Loucy (cell line): Measurements from ENCODE around the gene MSL2.

ENCODE experiments used
- H2AFZ ChIP-seq: fragments of 200-600 bp; sonication (generic); 2 replicates; pipeline ENCODE4 v1.6.0; 2016; ENCODE audit warnings: antibody characterized with exemption, mild to moderate bottlenecking, low read length, moderate library complexity
- H3F3A ChIP-seq: fragments of 200-600 bp; 2 replicates; pipeline ENCODE4 v1.6.0; 2016; ENCODE audit warnings: antibody characterized with exemption, low read depth, mild to moderate bottlenecking
- H3K27me3 ChIP-seq: fragments of 200-600 bp; sonication (generic); 2 replicates; pipeline ENCODE4 v1.6.1; 2014; ENCODE audit warnings: low read length, mild to moderate bottlenecking; ENCODE audit not compliant: insufficient read depth, poor library complexity, severe bottlenecking
- H3K36me3 ChIP-seq: fragments of 200-600 bp; sonication (generic); 2 replicates; pipeline ENCODE4 v1.6.1; 2016; ENCODE audit warnings: low read length; ENCODE audit not compliant: insufficient read depth
- H3K4me1 ChIP-seq: fragments of 200-600 bp; sonication (generic); 2 replicates; pipeline ENCODE4 v1.5.1; 2014; ENCODE audit warnings: low read length, mild to moderate bottlenecking; ENCODE audit not compliant: insufficient read depth, poor library complexity, severe bottlenecking
- H3K4me2 ChIP-seq: fragments of 200-600 bp; sonication (generic); 2 replicates; pipeline ENCODE4 v1.6.0; 2014; ENCODE audit warnings: antibody characterized with exemption, low read length, low read depth, mild to moderate bottlenecking; ENCODE audit not compliant: poor library complexity, severe bottlenecking
- H3K4me3 ChIP-seq: fragments of 200-600 bp; sonication (generic); 2 replicates; pipeline ENCODE4 v1.5.1; 2014; ENCODE audit warnings: low read length, mild to moderate bottlenecking, mixed read lengths; ENCODE audit not compliant: poor library complexity, severe bottlenecking
- H3K79me2 ChIP-seq: fragments of 200-600 bp; sonication (generic); 2 replicates; pipeline ENCODE4 v1.6.1; 2014; ENCODE audit warnings: low read length; ENCODE audit not compliant: insufficient read depth
- H3K9ac ChIP-seq: fragments of 200-600 bp; sonication (generic); 2 replicates; pipeline ENCODE4 v1.6.0; 2014; ENCODE audit warnings: mild to moderate bottlenecking, low read depth, low read length, moderate library complexity; ENCODE audit not compliant: poor library complexity, severe bottlenecking
- H3K9me2 ChIP-seq: fragments of 200-600 bp; sonication (generic); replicated peaks from 2 replicates; pipeline ENCODE4 v1.6.1; 2016; ENCODE audit warnings: low read depth, low read length, mixed read lengths
- H3K9me3 ChIP-seq: fragments of 200-600 bp; sonication (generic); 2 replicates; pipeline ENCODE4 v1.6.1; 2014; ENCODE audit warnings: mild to moderate bottlenecking, antibody characterized with exemption, low read length, low read depth; ENCODE audit not compliant: insufficient read depth
- H4K20me1 ChIP-seq: fragments of 200-600 bp; sonication (generic); 2 replicates; pipeline ENCODE4 v1.6.0; 2014; ENCODE audit warnings: antibody characterized with exemption, low read length, mild to moderate bottlenecking; ENCODE audit not compliant: insufficient read depth, poor library complexity, severe bottlenecking
- EZH2phosphoT487 ChIP-seq: fragments of 200-600 bp; IDR thresholded peaks from 2 replicates; pipeline ENCODE4 v1.6.1; 2018; ENCODE audit warnings: antibody characterized with exemption, mild to moderate bottlenecking, moderate library complexity, borderline replicate concordance
- TF ChIP-seq, protein P1 (sequence below): fragments of 200-600 bp; sonication (generic); conservative IDR thresholded peaks from 2 replicates; pipeline ENCODE4 v1.5.1; 2014; ENCODE audit warnings: mild to moderate bottlenecking, antibody characterized with exemption, low read length

Gene MSL2

DNA sequence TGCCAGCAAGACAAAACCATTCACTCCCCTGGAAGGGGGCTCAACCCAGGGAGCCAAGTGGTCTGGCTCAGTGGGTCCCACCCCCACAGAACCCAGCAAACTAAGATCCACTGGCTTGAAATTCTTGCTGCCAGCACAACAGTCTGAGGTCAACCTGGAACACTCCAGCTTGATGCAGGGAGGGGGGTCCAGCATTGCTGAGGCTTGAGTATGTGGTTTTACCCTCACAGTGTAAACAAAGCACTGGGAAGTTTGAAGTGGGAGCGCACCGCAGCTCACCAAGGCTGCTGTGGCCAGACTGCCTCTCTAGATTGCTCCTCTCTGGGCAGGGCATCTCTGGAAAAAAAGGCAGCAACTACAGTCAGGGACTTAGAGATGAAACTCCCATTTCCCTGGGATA is 81.7 kb downstream of the MSL2 start:
- H3K27me3 ChIP-seq = no peaks in the 10 kb centered on the region
- peaks cover 13% of the 10 kb centered on the region for H3K4me1 ChIP-seq
- no peaks in the 10 kb centered on the region for H3K79me2 ChIP-seq
- H3K9me3 ChIP-seq = no peaks in the 10 kb centered on the region
- TF ChIP-seq, protein P1, sequence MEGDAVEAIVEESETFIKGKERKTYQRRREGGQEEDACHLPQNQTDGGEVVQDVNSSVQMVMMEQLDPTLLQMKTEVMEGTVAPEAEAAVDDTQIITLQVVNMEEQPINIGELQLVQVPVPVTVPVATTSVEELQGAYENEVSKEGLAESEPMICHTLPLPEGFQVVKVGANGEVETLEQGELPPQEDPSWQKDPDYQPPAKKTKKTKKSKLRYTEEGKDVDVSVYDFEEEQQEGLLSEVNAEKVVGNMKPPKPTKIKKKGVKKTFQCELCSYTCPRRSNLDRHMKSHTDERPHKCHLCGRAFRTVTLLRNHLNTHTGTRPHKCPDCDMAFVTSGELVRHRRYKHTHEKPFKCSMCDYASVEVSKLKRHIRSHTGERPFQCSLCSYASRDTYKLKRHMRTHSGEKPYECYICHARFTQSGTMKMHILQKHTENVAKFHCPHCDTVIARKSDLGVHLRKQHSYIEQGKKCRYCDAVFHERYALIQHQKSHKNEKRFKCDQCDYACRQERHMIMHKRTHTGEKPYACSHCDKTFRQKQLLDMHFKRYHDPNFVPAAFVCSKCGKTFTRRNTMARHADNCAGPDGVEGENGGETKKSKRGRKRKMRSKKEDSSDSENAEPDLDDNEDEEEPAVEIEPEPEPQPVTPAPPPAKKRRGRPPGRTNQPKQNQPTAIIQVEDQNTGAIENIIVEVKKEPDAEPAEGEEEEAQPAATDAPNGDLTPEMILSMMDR = no peak
- TF ChIP-seq EZH2phosphoT487 = no peak
- H2AFZ ChIP-seq = no peak overlapping the region
- no peak overlapping the region for H3K4me2 ChIP-seq
- H3K4me3 ChIP-seq = no peak overlapping the region
- no peaks in the 10 kb centered on the region for H3K9me2 ChIP-seq
- H4K20me1 ChIP-seq = no peaks in the 10 kb centered on the region
- no peaks in the 10 kb centered on the region for H3F3A ChIP-seq
- no peaks in the 10 kb centered on the region for H3K36me3 ChIP-seq
- H3K9ac ChIP-seq = no peak overlapping the region

DNA sequence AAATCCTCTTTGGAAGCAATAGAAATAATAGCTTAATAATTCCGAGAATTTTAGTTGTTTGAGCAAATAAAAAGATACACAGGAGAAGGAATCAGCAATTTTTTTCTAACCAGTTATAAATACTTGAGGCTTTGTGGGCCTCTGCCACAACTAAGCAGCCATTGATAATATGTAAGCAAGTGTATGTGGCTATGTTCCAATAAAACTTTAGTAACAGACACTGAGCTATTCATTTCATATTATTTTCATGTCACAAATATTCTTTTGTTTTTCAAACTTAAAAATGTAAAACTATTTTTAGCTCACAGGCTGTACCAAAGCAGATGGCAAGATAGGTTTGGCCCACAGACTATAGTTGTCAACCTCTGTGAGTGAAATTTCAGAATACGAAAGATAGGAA is 85.7 kb downstream of the MSL2 start:
- H3K4me3 ChIP-seq = no peak overlapping the region
- H3K4me1 ChIP-seq = peaks cover 31% of the 10 kb centered on the region
- no peaks in the 10 kb centered on the region for H3K9me3 ChIP-seq
- peak overlapping the region; percentile 45 for H3K4me2 ChIP-seq
- 0 out of 2 replicates have a peak overlapping the region, but pooled peaks have one; percentile 6 for H2AFZ ChIP-seq
- TF ChIP-seq EZH2phosphoT487 = no peak
- TF ChIP-seq, protein P1 = no peak
- H3K79me2 ChIP-seq = no peaks in the 10 kb centered on the region
- no peaks in the 10 kb centered on the region for H3K27me3 ChIP-seq
- no peaks in the 10 kb centered on the region for H3F3A ChIP-seq
- H3K9ac ChIP-seq = no peak overlapping the region
- H3K9me2 ChIP-seq = no peaks in the 10 kb centered on the region
- H4K20me1 ChIP-seq = no peaks in the 10 kb centered on the region
- no peaks in the 10 kb centered on the region for H3K36me3 ChIP-seq

DNA sequence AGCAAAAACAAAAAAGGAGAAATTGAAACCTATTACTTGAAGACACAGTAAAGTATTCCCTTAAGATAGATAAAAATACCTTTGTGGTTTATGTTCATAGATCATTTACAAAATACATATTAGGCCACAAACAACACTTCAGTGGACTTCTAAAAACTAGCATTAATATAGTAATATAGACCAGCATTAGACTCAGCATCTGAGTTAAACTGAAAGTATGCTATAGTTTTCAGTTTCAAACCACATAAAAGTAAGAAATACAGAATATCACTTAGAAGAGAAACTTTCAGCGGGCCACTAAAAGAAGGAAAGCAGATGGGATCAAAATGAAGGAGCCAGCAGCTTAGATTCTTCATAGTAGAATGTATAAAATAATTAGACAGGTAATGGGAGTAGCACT is 86.6 kb downstream of the MSL2 start:
- Histone ChIP-seq H4K20me1 (no peaks in the 10 kb centered on the region), H3K36me3 (no peaks in the 10 kb centered on the region), H2AFZ (peak overlapping the region; percentile 6; the same call in 1 of the 2 replicates), H3K9me2 (no peaks in the 10 kb centered on the region), H3K4me2 (peak overlapping the region; percentile 45), H3K9ac (no peak overlapping the region), H3K9me3 (no peaks in the 10 kb centered on the region), H3K4me3 (peak overlapping the region; percentile 11), H3K4me1 (peaks cover 35% of the 10 kb centered on the region), H3K27me3 (no peaks in the 10 kb centered on the region), H3K79me2 (no peaks in the 10 kb centered on the region), H3F3A (no peaks in the 10 kb centered on the region)
- no peak for TF ChIP-seq EZH2phosphoT487
- TF ChIP-seq, protein P1 = no peak
